ENCODE data around the gene ARSD.

The ARSD gene

GRCh38 chrX:2867206-2867605, 61.9 kb downstream of the ARSD start:
- H3K36me3 ChIP-seq (ENCODE audit: control insufficient read depth, insufficient read depth, low read length): peaks cover 28% of the 10 kb centered on the region
- H3K27me3 ChIP-seq (ENCODE audit: control insufficient read depth, insufficient read depth, low read length): no peaks in the 10 kb centered on the region

GRCh38 chrX:2863646-2864045, 65.5 kb downstream of the ARSD start:
- Histone ChIP-seq H3K4me1 (ENCODE audit: control insufficient read depth, insufficient read depth, low read length) (peaks cover 4% of the 10 kb centered on the region), H3K4me3 (ENCODE audit: low read depth, low read length) (no peak overlapping the region), H3K9me3 (ENCODE audit: control insufficient read depth, insufficient read depth, low read length) (no peaks in the 10 kb centered on the region), H3K9ac (ENCODE audit: low read depth, low read length) (no peak overlapping the region), H3K27me3 (ENCODE audit: control insufficient read depth, insufficient read depth, low read length) (no peaks in the 10 kb centered on the region), H3K36me3 (ENCODE audit: control insufficient read depth, insufficient read depth, low read length) (peaks cover 40% of the 10 kb centered on the region)

More at GRCh38 chrX:2867206-2867605, 61.9 kb downstream of the ARSD start:
- no peak overlapping the region for H3K4me3 ChIP-seq (ENCODE audit: low read depth, low read length)
- no peak overlapping the region for H3K9ac ChIP-seq (ENCODE audit: low read depth, low read length)
- H3K9me3 ChIP-seq (ENCODE audit: control insufficient read depth, insufficient read depth, low read length): no peaks in the 10 kb centered on the region
- H3K4me1 ChIP-seq (ENCODE audit: control insufficient read depth, insufficient read depth, low read length): peaks cover 4% of the 10 kb centered on the region

- peaks cover 4% of the 10 kb centered on the region for H3K4me1 ChIP-seq (ENCODE audit: control insufficient read depth, insufficient read depth, low read length)
- no peak overlapping the region for H3K9ac ChIP-seq (ENCODE audit: low read depth, low read length)
- H3K4me3 ChIP-seq (ENCODE audit: low read depth, low read length): no peak overlapping the region
- no peaks in the 10 kb centered on the region for H3K27me3 ChIP-seq (ENCODE audit: control insufficient read depth, insufficient read depth, low read length)
- H3K9me3 ChIP-seq (ENCODE audit: control insufficient read depth, insufficient read depth, low read length): no peaks in the 10 kb centered on the region
- H3K36me3 ChIP-seq (ENCODE audit: control insufficient read depth, insufficient read depth, low read length): peaks cover 40% of the 10 kb centered on the region
Measured at GRCh38 chrX:2862404-2862803, 66.7 kb downstream of the ARSD start.

- peaks cover 33% of the 10 kb centered on the region for H3K36me3 ChIP-seq (ENCODE audit: control insufficient read depth, insufficient read depth, low read length)
Measured at GRCh38 chrX:2859197-2859797, 69.8 kb downstream of the ARSD start.

GRCh38 chrX:2857566-2857965, 71.6 kb downstream of the ARSD start:
- Histone ChIP-seq H3K27me3 (ENCODE audit: control insufficient read depth, insufficient read depth, low read length) (no peaks in the 10 kb centered on the region), H3K36me3 (ENCODE audit: control insufficient read depth, insufficient read depth, low read length) (peaks cover 33% of the 10 kb centered on the region)

More at GRCh38 chrX:2859197-2859797, 69.8 kb downstream of the ARSD start:
- Histone ChIP-seq H3K4me3 (ENCODE audit: low read depth, low read length) (no peak overlapping the region), H3K4me1 (ENCODE audit: control insufficient read depth, insufficient read depth, low read length) (peaks cover 4% of the 10 kb centered on the region), H3K9ac (ENCODE audit: low read depth, low read length) (no peak overlapping the region), H3K27me3 (ENCODE audit: control insufficient read depth, insufficient read depth, low read length) (no peaks in the 10 kb centered on the region), H3K9me3 (ENCODE audit: control insufficient read depth, insufficient read depth, low read length) (no peaks in the 10 kb centered on the region)

GRCh38 chrX:2855761-2856160, 73.4 kb downstream of the ARSD start:
- no peaks in the 10 kb centered on the region for H3K9me3 ChIP-seq (ENCODE audit: control insufficient read depth, insufficient read depth, low read length)

More at GRCh38 chrX:2857566-2857965, 71.6 kb downstream of the ARSD start:
- H3K4me1 ChIP-seq (ENCODE audit: control insufficient read depth, insufficient read depth, low read length): no peaks in the 10 kb centered on the region
- H3K4me3 ChIP-seq (ENCODE audit: low read depth, low read length): no peak overlapping the region
- H3K9me3 ChIP-seq (ENCODE audit: control insufficient read depth, insufficient read depth, low read length): no peaks in the 10 kb centered on the region
- H3K9ac ChIP-seq (ENCODE audit: low read depth, low read length): no peak overlapping the region

GRCh38 chrX:2854918-2855317, 74.2 kb downstream of the ARSD start:
- H3K27me3 ChIP-seq (ENCODE audit: control insufficient read depth, insufficient read depth, low read length): no peaks in the 10 kb centered on the region
- peaks cover 17% of the 10 kb centered on the region for H3K36me3 ChIP-seq (ENCODE audit: control insufficient read depth, insufficient read depth, low read length)
- peaks cover 4% of the 10 kb centered on the region for H3K4me1 ChIP-seq (ENCODE audit: control insufficient read depth, insufficient read depth, low read length)
- H3K9ac ChIP-seq (ENCODE audit: low read depth, low read length): no peak overlapping the region
- no peak overlapping the region for H3K4me3 ChIP-seq (ENCODE audit: low read depth, low read length)
- no peaks in the 10 kb centered on the region for H3K9me3 ChIP-seq (ENCODE audit: control insufficient read depth, insufficient read depth, low read length)

More at GRCh38 chrX:2855761-2856160, 73.4 kb downstream of the ARSD start:
- H3K9ac ChIP-seq (ENCODE audit: low read depth, low read length): no peak overlapping the region
- H3K27me3 ChIP-seq (ENCODE audit: control insufficient read depth, insufficient read depth, low read length): no peaks in the 10 kb centered on the region
- H3K4me3 ChIP-seq (ENCODE audit: low read depth, low read length): no peak overlapping the region
- H3K4me1 ChIP-seq (ENCODE audit: control insufficient read depth, insufficient read depth, low read length): no peaks in the 10 kb centered on the region
- peaks cover 17% of the 10 kb centered on the region for H3K36me3 ChIP-seq (ENCODE audit: control insufficient read depth, insufficient read depth, low read length)
